NCI-H748 treated with DMSO at 0.1 percent for 48 hours (cell line): Measurements from ENCODE around the gene GID4.

Experiments used
- DNase-seq: peaks from one replicate; lab custom pipeline; 2025; lab: John Stamatoyannopoulos, UW

Gene GID4

GRCh38 chr17:18016426-18016825 lies 22.8 kb upstream of the GID4 start:
- no peak for DNase-seq

- no peak for DNase-seq
Observed at GRCh38 chr17:18017958-18018357, 21.2 kb upstream of the GID4 start.

DNA sequence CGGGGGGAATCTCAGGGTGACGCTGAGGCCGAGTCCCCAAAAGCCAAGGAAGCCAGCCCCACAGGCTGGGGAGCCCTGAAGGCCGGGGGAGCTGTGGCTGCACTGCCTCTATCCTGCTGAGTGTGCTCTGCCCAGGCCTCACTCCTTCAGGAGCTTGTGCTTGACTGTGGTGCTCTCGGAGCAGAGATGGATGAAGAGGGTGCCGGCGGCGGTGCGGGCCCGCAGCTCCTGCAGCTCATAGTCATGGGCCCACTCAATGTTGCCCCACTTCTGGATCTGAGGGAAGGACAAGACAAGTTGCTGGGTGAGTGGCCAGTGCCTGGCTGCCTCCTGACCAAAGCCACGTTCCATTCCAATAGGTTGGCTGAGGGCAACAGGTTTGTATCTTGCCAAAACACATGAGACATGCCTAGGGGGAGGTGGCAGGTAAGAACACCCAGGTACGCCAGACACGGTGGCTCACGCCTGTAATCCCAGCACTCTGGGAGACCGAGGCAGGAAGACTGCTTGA lies 20.7 kb upstream of the GID4 start:
- DNase-seq = no peak

GRCh38 chr17:18019838-18020154 lies 19.4 kb upstream of the GID4 start:
- DNase-seq = no peak

DNA sequence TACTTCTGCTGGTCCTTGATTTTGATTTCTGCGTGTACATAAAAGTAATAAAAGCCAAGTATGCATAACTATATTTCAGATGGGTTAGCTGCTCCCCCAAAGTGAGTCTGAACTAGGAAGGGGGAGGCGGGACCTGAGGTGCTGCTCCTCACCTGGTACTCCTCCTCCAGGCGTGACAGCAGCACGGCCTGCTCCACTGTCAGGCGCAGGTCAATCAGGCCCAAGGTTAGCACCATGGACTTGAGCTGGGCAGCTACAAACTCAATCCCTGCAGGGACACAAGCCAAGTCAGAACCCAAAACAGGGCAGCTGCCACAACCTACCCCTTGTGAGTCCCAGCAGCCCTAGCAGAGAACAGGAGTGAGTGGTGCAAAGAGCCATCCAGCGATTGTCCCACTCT lies 18.2 kb upstream of the GID4 start:
- DNase-seq = no peak

DNA sequence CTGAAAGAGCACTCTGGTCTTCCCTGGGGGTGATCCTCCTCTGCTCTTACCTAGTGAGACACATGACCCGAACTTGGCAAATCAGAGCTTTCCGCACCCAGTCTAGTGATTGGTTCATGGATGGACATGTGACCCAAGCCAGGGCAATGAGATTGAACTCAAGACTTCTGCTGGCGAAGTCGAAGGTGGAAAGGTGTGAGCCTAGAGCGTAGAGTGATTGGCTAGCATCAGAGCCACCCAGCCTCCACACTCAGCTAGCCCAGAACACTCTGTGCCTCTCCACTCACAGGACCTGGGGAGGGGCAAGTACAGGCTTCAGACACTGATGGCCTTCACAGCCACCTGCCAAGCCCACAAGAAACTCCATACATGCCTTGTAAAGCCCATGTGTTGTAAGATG lies 17.8 kb upstream of the GID4 start:
- no peak for DNase-seq

- DNase-seq = no peak
Observed at GRCh38 chr17:18025241-18025944, 13.8 kb upstream of the GID4 start.

GRCh38 chr17:18025945-18026776 lies 13.0 kb upstream of the GID4 start:
- no peak for DNase-seq

DNA sequence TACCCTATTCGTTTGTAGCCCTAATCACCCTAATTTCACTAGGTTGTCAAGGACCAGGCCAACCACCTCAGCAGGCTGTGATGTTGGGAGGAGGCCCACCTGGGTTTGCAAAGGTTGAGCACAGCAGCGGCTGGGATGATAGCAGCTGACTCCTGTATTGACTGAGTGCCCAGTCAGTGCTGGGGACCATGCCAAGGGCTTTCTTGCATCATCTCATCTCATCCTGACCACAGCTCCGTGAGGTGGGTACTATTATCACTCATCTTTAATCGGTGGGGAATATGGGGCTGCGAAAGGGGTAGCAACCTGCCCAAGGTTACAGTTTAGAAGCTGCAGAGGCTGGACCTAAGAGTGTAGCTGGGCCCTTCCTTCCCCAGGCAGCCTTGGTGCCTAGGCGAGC lies 11.9 kb upstream of the GID4 start:
- DNase-seq = peak; percentile 87

GRCh38 chr17:18028114-18028951 lies 10.9 kb upstream of the GID4 start:
- DNase-seq = peak; percentile 92

DNA sequence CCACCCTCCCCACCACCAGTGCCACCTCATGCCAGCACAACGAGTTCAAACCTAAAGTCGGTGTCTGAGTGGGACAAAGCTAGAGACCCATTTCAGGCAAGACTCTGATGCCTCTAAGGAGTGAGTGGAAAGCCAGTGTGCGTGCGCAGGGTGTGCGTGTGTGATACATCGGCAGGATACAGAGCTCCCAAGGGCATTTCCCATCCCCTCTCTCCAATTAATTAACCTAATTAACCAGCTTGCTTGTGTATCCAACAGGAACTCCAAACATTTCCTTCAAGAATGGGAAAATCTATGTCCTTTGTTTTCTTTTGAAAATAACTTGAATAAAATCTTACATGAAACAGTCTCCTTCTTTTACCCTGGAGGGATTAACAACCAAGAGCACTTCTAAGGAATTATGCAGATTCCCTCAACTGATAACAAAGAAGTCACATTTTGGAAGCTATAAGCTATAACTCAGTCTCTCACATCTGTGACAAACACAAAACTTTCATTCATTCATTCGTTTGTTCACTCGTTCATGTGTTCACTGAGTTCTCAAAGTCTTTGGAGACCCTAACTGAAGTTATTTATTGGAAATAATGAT lies 10.2 kb upstream of the GID4 start:
- peak; percentile 63 for DNase-seq

DNA sequence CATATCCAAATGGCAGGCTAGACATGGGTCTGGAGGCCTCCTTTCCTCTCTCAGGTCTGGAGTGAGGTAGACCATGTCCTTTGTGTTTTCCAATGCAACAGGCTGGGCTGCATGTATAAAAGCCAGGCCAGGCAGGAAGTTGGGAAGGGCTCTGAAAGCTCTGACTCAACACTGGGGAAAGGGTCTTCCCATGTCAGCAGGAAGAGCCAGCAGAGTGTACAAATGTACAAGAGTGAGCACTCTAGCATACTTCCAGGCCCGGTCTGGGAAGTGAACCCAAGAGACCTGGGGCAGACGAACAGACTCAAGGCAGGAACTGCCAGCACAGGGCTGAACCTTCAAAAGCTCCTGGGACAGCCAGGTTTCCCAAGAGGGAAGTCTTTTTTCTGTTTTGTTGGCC lies 7.3 kb upstream of the GID4 start:
- no peak for DNase-seq

DNA sequence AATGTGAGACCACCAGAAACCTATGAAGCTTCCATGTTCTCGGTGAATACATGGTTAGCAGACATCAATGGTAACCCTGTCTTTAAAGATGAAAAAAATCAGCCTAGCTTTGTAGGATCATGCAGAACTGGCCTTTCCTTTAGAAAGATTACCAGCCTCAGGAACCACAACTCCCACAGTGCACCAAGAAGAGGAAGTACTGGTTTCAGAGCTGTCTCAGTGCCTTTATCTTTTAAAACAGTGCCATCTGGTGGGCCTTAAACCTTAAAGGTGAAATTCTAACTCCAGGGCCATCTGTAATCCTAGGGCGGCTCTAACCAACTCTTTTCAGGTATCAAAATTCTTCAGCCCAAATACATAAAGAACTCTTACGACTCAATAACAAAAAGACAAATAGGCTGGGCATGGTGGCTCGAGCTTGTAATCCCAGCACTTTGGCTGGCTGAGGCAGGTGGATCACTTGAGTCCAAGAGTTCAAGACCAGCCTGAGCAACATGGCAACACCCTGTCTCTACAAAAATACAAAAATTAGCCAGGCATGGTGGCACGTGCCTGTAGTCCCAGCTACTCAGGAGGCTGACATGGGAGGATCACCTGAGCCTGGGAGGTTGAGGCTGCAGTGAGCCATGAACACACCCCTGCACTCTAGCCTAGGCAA lies 5.6 kb upstream of the GID4 start:
- DNase-seq = peak; percentile 89

- DNase-seq = no peak
Observed at GRCh38 chr17:18035704-18036103, 3.5 kb upstream of the GID4 start.

DNA sequence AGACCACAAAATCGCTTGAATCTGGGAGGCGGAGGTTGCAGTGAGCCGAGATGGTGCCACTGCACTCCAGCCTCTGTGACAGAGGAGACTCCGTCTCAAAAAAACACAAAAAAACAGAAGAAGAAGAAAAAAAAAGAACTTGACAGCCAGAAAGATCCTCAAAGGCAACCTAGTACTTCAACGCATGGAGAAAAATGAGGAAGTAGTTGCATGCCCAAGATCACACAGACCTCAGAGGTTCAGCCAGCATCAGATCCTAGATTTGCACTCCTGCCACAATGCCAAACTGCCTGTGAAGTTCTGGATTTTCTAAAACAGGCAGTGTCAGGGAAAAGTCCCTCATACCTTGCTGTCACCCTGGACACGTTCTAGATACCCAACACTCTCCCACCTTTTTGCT lies 1.7 kb upstream of the GID4 start:
- no peak for DNase-seq

GRCh38 chr17:18038149-18038850 lies 908 bp upstream of the GID4 start:
- no peak for DNase-seq

DNA sequence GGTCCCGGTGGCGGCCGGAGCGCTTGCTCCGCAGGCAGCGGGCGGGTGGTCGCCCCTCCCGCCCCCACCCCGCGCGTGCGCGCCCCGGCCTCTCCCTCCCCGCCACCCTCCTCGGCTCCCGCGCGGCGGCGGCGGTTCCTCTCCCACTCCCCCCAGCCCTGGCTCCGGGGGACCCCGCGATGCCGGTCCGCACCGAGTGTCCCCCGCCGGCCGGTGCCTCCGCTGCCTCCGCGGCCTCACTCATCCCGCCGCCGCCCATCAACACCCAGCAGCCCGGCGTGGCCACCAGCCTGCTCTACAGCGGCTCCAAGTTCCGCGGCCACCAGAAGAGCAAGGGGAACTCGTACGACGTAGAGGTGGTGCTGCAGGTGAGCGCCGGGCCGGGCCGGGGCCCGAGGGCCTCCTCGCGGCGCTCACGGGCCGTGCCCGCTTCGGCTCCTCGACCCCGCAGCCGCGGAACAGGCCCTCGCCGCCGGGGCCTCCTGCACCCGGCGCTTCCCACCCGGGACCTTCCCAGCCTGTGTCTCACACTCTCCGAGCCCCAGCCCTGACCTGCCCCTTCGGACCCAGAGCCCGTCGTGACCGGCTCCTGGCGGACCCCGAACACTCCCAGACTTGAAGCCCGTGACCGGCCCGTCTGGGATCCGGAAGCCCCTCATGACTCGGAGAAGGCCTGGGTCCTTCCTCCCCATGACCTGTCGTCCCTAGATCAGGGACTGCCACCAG lies 490 bp downstream of the GID4 start:
- no peak for DNase-seq

DNA sequence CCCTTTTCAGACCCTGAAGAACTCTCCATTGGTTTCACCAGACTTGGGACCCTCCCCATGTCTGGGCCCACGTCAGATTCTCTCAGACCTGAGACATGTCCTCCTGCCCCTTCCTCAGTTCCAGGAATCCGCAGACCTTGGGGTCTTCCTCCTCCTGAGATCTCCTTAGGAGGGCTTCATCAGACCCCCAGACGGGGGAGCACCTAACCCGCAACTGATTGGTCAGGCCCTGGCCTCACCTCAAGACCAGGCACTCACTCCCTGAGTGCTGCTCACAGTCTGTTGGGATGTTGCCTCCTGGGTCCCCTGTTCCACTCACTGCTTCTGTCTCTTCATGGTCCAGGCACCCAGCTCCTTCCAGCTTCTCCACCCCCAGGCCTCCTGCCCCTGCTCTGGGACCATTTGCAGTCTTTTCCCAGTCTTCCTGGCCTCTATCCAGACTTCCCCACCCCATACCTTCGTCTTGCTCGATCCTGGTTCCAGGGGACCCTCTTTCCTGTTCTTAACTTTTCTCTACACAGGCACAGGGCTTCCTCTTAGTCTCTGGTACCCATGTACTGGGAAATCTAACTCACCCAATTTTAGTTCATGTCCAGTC lies 1.2 kb downstream of the GID4 start:
- no peak for DNase-seq

GRCh38 chr17:18041776-18042175 lies 2.6 kb downstream of the GID4 start:
- DNase-seq = no peak

GRCh38 chr17:18042983-18043382 lies 3.8 kb downstream of the GID4 start:
- DNase-seq = no peak
